IMR-90 (cell line): ENCODE measurements around the gene DUSP2. TPM values are rescaled to one million over a fixed set of nuclear protein-coding genes. Genes with fewer than 3 reads are reported as not detected.

Source experiments
- ATAC-seq: fragments of 200-7000 bp; cut with Tn5 transposase; 2 replicates; pipeline ENCODE4 v1.9.1; 2020; ENCODE audit warnings: low read depth, mild to moderate bottlenecking, moderate library complexity
- BruUV-seq: library from RNA; stranded (reverse); fragments of 400-500 nt; replicated peaks from 2 replicates; lab custom pipeline; 2021; lab: Mats Ljungman, UMichigan
- CTCF ChIA-PET: fragments of 300-600 bp; formaldehyde crosslinking; extraction: SDS; loops from one replicate; lab custom pipeline; 2021; ENCODE audit warnings: antibody characterized with exemption; lab: Yijun Ruan, JAX
- POLR2A ChIA-PET: fragments of 300-600 bp; sonication (Branson Sonifier 250); formaldehyde crosslinking; loops from one replicate; lab custom pipeline; 2022; ENCODE audit warnings: antibody characterized with exemption; ENCODE audit not compliant: unreplicated experiment; lab: Charles Lee
- DNase-seq: peaks from one replicate; pipeline ENCODE4 v3.0.0; 2013
- H2AFZ ChIP-seq: replicated peaks from 2 replicates; pipeline ENCODE3; 2013; ENCODE audit warnings: low read length, mild to moderate bottlenecking; ENCODE audit not compliant: poor library complexity
- H2AK5ac ChIP-seq: 2 replicates; pipeline ENCODE4 v1.6.1; 2013; ENCODE audit warnings: low read depth, low read length, inconsistent platforms
- H2AK9ac ChIP-seq: replicated peaks from 2 replicates; pipeline ENCODE3; 2013; ENCODE audit warnings: mild to moderate bottlenecking, low read depth, low read length, moderate library complexity; ENCODE audit not compliant: poor library complexity
- H2BK120ac ChIP-seq: 2 replicates; pipeline ENCODE4 v1.6.1; 2013; ENCODE audit warnings: low read depth, low read length, inconsistent platforms
- H2BK15ac ChIP-seq: 3 replicates; pipeline ENCODE4 v1.6.1; 2013; ENCODE audit warnings: low read depth, low read length, inconsistent platforms
- H2BK20ac ChIP-seq: 2 replicates; pipeline ENCODE4 v1.6.1; 2013; ENCODE audit warnings: low read depth, mild to moderate bottlenecking, inconsistent platforms, low read length, moderate library complexity
- H2BK5ac ChIP-seq: 2 replicates; pipeline ENCODE4 v1.6.1; 2013; ENCODE audit warnings: mild to moderate bottlenecking, low read depth, low read length, inconsistent platforms; ENCODE audit not compliant: poor library complexity, severe bottlenecking
- H3K14ac ChIP-seq: replicated peaks from 2 replicates; pipeline ENCODE4 v1.6.1; 2013; ENCODE audit warnings: low read depth, low read length, inconsistent platforms
- H3K18ac ChIP-seq: 2 replicates; pipeline ENCODE4 v1.6.1; 2013; ENCODE audit warnings: low read depth, low read length, control low read depth
- H3K23ac ChIP-seq: 2 replicates; pipeline ENCODE4 v1.6.1; 2013; ENCODE audit warnings: low read depth, low read length, inconsistent platforms
- H3K27ac ChIP-seq: 2 replicates; pipeline ENCODE4 v1.5.1; 2013; ENCODE audit warnings: mild to moderate bottlenecking, control low read depth, low read length; ENCODE audit not compliant: insufficient read depth
- H3K27me3 ChIP-seq: 2 replicates; pipeline ENCODE4 v1.6.1; 2013; ENCODE audit warnings: low read length; ENCODE audit not compliant: control insufficient read depth, insufficient read depth
- H3K36me3 ChIP-seq: 2 replicates; pipeline ENCODE4 v1.6.1; 2013; ENCODE audit warnings: low read length, mixed read lengths; ENCODE audit not compliant: control insufficient read depth, insufficient read depth
- H3K4ac ChIP-seq: 2 replicates; pipeline ENCODE4 v1.6.1; 2013; ENCODE audit warnings: low read depth, low read length, inconsistent platforms
- H3K4me1 ChIP-seq: 2 replicates; pipeline ENCODE4 v1.6.1; 2013; ENCODE audit warnings: low read length, mixed read lengths; ENCODE audit not compliant: control insufficient read depth, insufficient read depth
- H3K4me2 ChIP-seq: 2 replicates; pipeline ENCODE4 v1.6.1; 2013; ENCODE audit warnings: low read depth, mild to moderate bottlenecking, control low read depth, low read length, moderate library complexity
- H3K4me3 ChIP-seq: 2 replicates; pipeline ENCODE4 v1.5.1; 2013; ENCODE audit warnings: low read depth, mild to moderate bottlenecking, control low read depth, low read length, moderate library complexity; ENCODE audit not compliant: insufficient read depth
- H3K56ac ChIP-seq: 2 replicates; pipeline ENCODE4 v1.6.1; 2013; ENCODE audit warnings: low read length, inconsistent platforms; ENCODE audit not compliant: insufficient read depth; ENCODE audit errors: extremely low read depth
- H3K79me1 ChIP-seq, 2 experiments: 2 replicates each; pipeline ENCODE4 v1.6.1; 2013; ENCODE audit warnings: low read length in 2 of 2, inconsistent platforms in 1 of 2, low read depth in 1 of 2
- H3K9ac ChIP-seq: 2 replicates; pipeline ENCODE4 v1.6.1; 2013; ENCODE audit warnings: low read depth, low read length, control low read depth
- H3K9me1 ChIP-seq: 2 replicates; pipeline ENCODE4 v1.6.1; 2013; ENCODE audit warnings: low read length, inconsistent platforms; ENCODE audit not compliant: insufficient read depth
- H3K9me3 ChIP-seq: 2 replicates; pipeline ENCODE4 v1.6.1; 2013; ENCODE audit warnings: low read length; ENCODE audit not compliant: control insufficient read depth, insufficient read depth
- H4K20me1 ChIP-seq: 2 replicates; pipeline ENCODE4 v1.6.1; 2013; ENCODE audit warnings: low read length, inconsistent platforms; ENCODE audit not compliant: insufficient read depth
- H4K5ac ChIP-seq: 2 replicates; pipeline ENCODE4 v1.6.1; 2013; ENCODE audit warnings: mild to moderate bottlenecking, low read depth, low read length, control low read depth
- H4K8ac ChIP-seq, 2 experiments: 2 replicates each; pipeline ENCODE4 v1.6.1; 2013; ENCODE audit warnings: low read depth in 2 of 2, low read length in 2 of 2, control low read depth in 1 of 2, inconsistent platforms in 1 of 2
- H4K91ac ChIP-seq: 2 replicates; pipeline ENCODE4 v1.6.1; 2013; ENCODE audit warnings: low read depth, low read length, inconsistent platforms; ENCODE audit not compliant: insufficient read depth
- BHLHE40 ChIP-seq: fragments of 150-350 bp; IDR thresholded peaks from 2 replicates; pipeline ENCODE4 v1.6.1; 2016; ENCODE audit warnings: mild to moderate bottlenecking, low read depth, low read length
- CEBPB ChIP-seq: IDR thresholded peaks from 2 replicates; pipeline ENCODE4 v1.6.1; 2012; ENCODE audit warnings: low read depth, low read length, improper control_type of control experiment
- CTCF ChIP-seq: conservative IDR thresholded peaks from 2 replicates; pipeline ENCODE4 v1.5.1; 2012; ENCODE audit warnings: mild to moderate bottlenecking, low read depth, low read length, improper control_type of control experiment
- ELK1 ChIP-seq: fragments of 150-350 bp; IDR thresholded peaks from 2 replicates; pipeline ENCODE4 v1.6.1; 2016; ENCODE audit warnings: low read depth, mild to moderate bottlenecking, low read length, moderate library complexity, borderline replicate concordance
- FOS ChIP-seq: fragments of 150-350 bp; IDR thresholded peaks from 2 replicates; pipeline ENCODE4 v1.6.1; 2016; ENCODE audit warnings: low read depth, low read length
- MAFK ChIP-seq: IDR thresholded peaks from 2 replicates; pipeline ENCODE4 v1.6.1; 2012; ENCODE audit warnings: low read depth, low read length, improper control_type of control experiment
- MAZ ChIP-seq: IDR thresholded peaks from 2 replicates; pipeline ENCODE4 v1.6.1; 2012; ENCODE audit warnings: low read depth, mild to moderate bottlenecking, low read length, improper control_type of control experiment, moderate library complexity, borderline replicate concordance
- MXI1 ChIP-seq: IDR thresholded peaks from 2 replicates; pipeline ENCODE4 v1.6.1; 2012; ENCODE audit warnings: low read depth, mild to moderate bottlenecking, low read length, moderate library complexity, borderline replicate concordance
- NFE2L2 ChIP-seq: fragments of 150-350 bp; IDR thresholded peaks from 2 replicates; pipeline ENCODE4 v1.6.1; 2016; ENCODE audit warnings: low read depth, mild to moderate bottlenecking, low read length
- POLR2A ChIP-seq: IDR thresholded peaks from 2 replicates; pipeline ENCODE4 v1.6.1; 2012; ENCODE audit warnings: mild to moderate bottlenecking, low read depth, low read length
- RAD21 ChIP-seq: IDR thresholded peaks from 2 replicates; pipeline ENCODE4 v1.6.1; 2012; ENCODE audit warnings: low read length, improper control_type of control experiment
- RCOR1 ChIP-seq: IDR thresholded peaks from 2 replicates; pipeline ENCODE4 v1.6.1; 2012; ENCODE audit warnings: mild to moderate bottlenecking, low read length, improper control_type of control experiment; ENCODE audit not compliant: insufficient replicate concordance
- WGBS, 2 experiments: methylation state at CpG; one replicate each; pipeline versions ENCODE4 v1.1.5 to v1.1.7; 2013; ENCODE audit warnings: missing lambda C conversion rate in 2 of 2; ENCODE audit not compliant: insufficient read length in 1 of 2; ENCODE audit errors: extremely low coverage in 2 of 2; 5-methylcytosine and 5-hydroxymethylcytosine counted together
- dilution Hi-C: fragments of 300-500 bp; cut with HindIII; formaldehyde crosslinking; loops from one replicate; pipeline ENCODE4 v1.14.3; 2018; ENCODE audit warnings: low sequenced_read_pairs; ENCODE audit not compliant: unreplicated experiment
- in situ Hi-C: fragments of 300-500 bp; cut with MboI; formaldehyde crosslinking; loops from 3 replicates; pipeline ENCODE4 v1.14.3; 2019; ENCODE audit warnings: low sequenced_read_pairs, inconsistent platforms, mixed read lengths
- intact Hi-C: fragments of 100-400 bp; cut with micrococcal nuclease; formaldehyde crosslinking; loops from 2 replicates; pipeline ENCODE4 v1.10.0; 2022
- polyA plus RNA-seq, 3 experiments: library from polyadenylated mRNA; depleted of rRNA; stranded (reverse); fragments of >200 nt; gene quantifications; 2 replicates each; pipeline ENCODE4 v1.2.3, GENCODE V29; 2012; ENCODE audit warnings: low replicate concordance in 1 of 3
- total RNA-seq: library from RNA; depleted of rRNA; stranded (reverse); fragments of >200 nt; gene quantifications from 2 replicates; pipeline ENCODE4 v1.2.3, GENCODE V29; 2012

The DUSP2 gene
- total and polyA plus RNA-seq, 2 of the 4 experiments (the other 2 are of a cell fraction): 1.8 to 3.8 TPM

- Histone ChIP-seq H2AFZ (no peak overlapping the region), H2BK5ac (no peak overlapping the region), H4K91ac (no peak overlapping the region), H3K18ac (no peak overlapping the region), H3K23ac (no peak overlapping the region), H2BK15ac (no peak overlapping the region), H3K9me3 (no peaks in the 10 kb centered on the region; the same call in 1 of the 2 replicates), H3K27ac (no peak overlapping the region), H3K36me3 (no peaks in the 10 kb centered on the region), H3K4me3 (no peak overlapping the region), H4K8ac (no peak overlapping the region), H3K14ac (no peak overlapping the region), H3K4ac (no peak overlapping the region), H2BK120ac (no peak overlapping the region), H4K20me1 (0 out of 2 replicates have a peak, but pooled peaks cover 4% of the 10 kb centered on the region), H2BK20ac (no peak overlapping the region), H3K9ac (no peak overlapping the region), H4K5ac (no peak overlapping the region), H3K27me3 (peaks cover 86% of the 10 kb centered on the region), H3K9me1 (no peaks in the 10 kb centered on the region), H3K4me2 (no peak overlapping the region), H3K56ac (no peak overlapping the region), H3K79me1 (no peaks in the 10 kb centered on the region), H3K4me1 (peaks cover 2% of the 10 kb centered on the region; the same call in 1 of the 2 replicates), H2AK5ac (no peak overlapping the region), H2AK9ac (no peak overlapping the region)
- dilution Hi-C loops: no loop called here
- DNase-seq (no peak), ATAC-seq (no peak)
- BruUV-seq: no TSS peak
- in situ Hi-C loops: loop anchor here (25.0 kb wide), 1 partner anchor 107 kb away; no protein-coding TSS in a partner anchor
- POLR2A ChIA-PET: no interaction called here
- intact Hi-C loops: no loop called here
- no peak for TF ChIP-seq ELK1
- TF ChIP-seq FOS: no peak
- no peak for TF ChIP-seq MAZ
- no peak for TF ChIP-seq BHLHE40
- no peak for TF ChIP-seq POLR2A
- TF ChIP-seq RAD21: no peak
- no peak for TF ChIP-seq MAFK
- no peak for TF ChIP-seq RCOR1
- no peak for TF ChIP-seq CTCF
- TF ChIP-seq NFE2L2: no peak
- no peak for TF ChIP-seq MXI1
- no peak for TF ChIP-seq CEBPB
- no CpG with 5 or more reads among the region's 5 CpGs for WGBS, 2 experiments
- CTCF ChIA-PET: no interaction called here
Measured at GRCh38 chr2:96119389-96119751, 25.9 kb downstream of the DUSP2 start.
